ENCODE data around the gene RAP1GAP. TPM values are rescaled to one million over a fixed set of nuclear protein-coding genes. Genes with fewer than 3 reads are reported as not detected.

The RAP1GAP gene
- total and polyA plus RNA-seq, 2 of the 13 experiments (the other 11 are each of a cell fraction or from before 2014, with no cell fraction given): 11.9 to 37.5 TPM

- TF ChIP-seq PAXIP1 (CRISPR knock-in tag; conservative IDR thresholded peaks at IDR 0.05): no peak
- no peak for TF ChIP-seq DRAP1 (CRISPR knock-in tag; IDR thresholded peaks at IDR 0.05)
- TF ChIP-seq GTF2F1 (IDR thresholded peaks at IDR 0.05; ENCODE audit: low read length): no peak
- no peak for TF ChIP-seq U2AF1 (optimal IDR thresholded peaks at IDR 0.05; ENCODE audit: low read depth, low read length)
- no peak for TF ChIP-seq ZNF235 (CRISPR knock-in tag; IDR thresholded peaks at IDR 0.05; ENCODE audit: borderline replicate concordance)
- TF ChIP-seq MXD1 (CRISPR knock-in tag; IDR thresholded peaks at IDR 0.05): no peak
- no peak for TF ChIP-seq ZNF557 (CRISPR knock-in tag; IDR thresholded peaks at IDR 0.05)
- no peak for TF ChIP-seq NR3C1 (CRISPR knock-in tag; IDR thresholded peaks at IDR 0.05)
Observed at GRCh38 chr1:21671915-21672314, 2.8 kb upstream of the RAP1GAP start (continued).

All from HepG2 (cell line).